ENCODE measurements around the gene TRMT61B.
A peak's percentile ranks its signal among the peaks of the same experiment; 100 is the strongest.

The TRMT61B gene

DNA sequence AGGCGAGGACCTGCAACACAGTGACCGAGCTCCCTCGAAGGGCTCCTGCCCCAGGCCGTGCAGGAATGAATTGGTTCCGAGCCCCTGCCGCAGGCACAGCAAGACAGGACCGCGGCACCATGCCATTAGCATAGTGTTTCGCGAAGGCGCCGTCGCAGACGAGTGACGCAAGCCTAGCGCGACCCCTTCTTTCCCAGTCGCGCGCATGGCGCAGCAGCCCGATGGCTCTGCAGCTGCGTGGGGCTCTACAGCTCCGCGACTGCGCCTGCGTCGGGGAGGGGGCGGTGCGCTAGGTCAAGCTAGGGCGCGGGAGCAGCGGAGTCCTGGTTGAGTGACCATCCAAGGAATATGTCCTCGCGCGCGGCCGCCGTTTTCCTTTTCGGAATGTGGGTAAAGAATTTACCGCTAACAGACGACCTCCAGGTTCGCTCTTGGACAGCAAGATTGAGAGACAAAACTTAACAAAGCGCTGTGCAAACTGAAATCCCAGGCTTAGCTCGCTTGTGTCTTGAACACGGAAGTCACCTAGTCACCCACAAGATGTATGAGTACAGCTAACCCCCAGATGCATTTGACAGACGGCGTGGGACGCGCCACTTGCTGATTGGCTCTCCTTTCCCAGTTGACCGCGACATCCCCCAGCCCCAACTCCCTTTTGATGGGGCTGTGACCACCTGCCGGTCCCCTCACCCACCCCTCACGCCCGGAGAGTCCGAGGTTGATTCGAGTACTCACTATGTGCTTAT, at the start of gene TRMT61B (continued):
- TF ChIP-seq, protein P1, sequence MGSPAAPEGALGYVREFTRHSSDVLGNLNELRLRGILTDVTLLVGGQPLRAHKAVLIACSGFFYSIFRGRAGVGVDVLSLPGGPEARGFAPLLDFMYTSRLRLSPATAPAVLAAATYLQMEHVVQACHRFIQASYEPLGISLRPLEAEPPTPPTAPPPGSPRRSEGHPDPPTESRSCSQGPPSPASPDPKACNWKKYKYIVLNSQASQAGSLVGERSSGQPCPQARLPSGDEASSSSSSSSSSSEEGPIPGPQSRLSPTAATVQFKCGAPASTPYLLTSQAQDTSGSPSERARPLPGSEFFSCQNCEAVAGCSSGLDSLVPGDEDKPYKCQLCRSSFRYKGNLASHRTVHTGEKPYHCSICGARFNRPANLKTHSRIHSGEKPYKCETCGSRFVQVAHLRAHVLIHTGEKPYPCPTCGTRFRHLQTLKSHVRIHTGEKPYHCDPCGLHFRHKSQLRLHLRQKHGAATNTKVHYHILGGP (tag by site-specific recombination; IDR thresholded peaks at IDR 0.05), result peak; percentile 74; the same call in 1 of the 2 replicates
- no peak for TF ChIP-seq ZNF391 (tag by site-specific recombination; IDR thresholded peaks at IDR 0.05; ENCODE audit: borderline replicate concordance, low read depth)
- TF ChIP-seq, protein P2, sequence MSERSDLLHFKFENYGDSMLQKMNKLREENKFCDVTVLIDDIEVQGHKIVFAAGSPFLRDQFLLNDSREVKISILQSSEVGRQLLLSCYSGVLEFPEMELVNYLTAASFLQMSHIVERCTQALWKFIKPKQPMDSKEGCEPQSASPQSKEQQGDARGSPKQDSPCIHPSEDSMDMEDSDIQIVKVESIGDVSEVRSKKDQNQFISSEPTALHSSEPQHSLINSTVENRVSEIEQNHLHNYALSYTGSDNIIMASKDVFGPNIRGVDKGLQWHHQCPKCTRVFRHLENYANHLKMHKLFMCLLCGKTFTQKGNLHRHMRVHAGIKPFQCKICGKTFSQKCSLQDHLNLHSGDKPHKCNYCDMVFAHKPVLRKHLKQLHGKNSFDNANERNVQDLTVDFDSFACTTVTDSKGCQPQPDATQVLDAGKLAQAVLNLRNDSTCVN (tag by site-specific recombination; optimal IDR thresholded peaks at IDR 0.05), result peak; percentile 95
- TF ChIP-seq, protein P3, sequence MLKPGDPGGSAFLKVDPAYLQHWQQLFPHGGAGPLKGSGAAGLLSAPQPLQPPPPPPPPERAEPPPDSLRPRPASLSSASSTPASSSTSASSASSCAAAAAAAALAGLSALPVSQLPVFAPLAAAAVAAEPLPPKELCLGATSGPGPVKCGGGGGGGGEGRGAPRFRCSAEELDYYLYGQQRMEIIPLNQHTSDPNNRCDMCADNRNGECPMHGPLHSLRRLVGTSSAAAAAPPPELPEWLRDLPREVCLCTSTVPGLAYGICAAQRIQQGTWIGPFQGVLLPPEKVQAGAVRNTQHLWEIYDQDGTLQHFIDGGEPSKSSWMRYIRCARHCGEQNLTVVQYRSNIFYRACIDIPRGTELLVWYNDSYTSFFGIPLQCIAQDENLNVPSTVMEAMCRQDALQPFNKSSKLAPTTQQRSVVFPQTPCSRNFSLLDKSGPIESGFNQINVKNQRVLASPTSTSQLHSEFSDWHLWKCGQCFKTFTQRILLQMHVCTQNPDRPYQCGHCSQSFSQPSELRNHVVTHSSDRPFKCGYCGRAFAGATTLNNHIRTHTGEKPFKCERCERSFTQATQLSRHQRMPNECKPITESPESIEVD (tag by site-specific recombination; IDR thresholded peaks at IDR 0.05), result no peak
- TF ChIP-seq ZNF292 (tag by site-specific recombination; IDR thresholded peaks at IDR 0.05; ENCODE audit: borderline replicate concordance, low read depth), result no peak
- no peak for TF ChIP-seq ZNF266 (tag by site-specific recombination; IDR thresholded peaks at IDR 0.05; ENCODE audit: low read depth)
- TF ChIP-seq GLIS2 (tag by site-specific recombination; IDR thresholded peaks at IDR 0.05), result no peak; the same call in 1 of the 2 replicates
- no peak for TF ChIP-seq ZNF664 (tag by site-specific recombination; IDR thresholded peaks at IDR 0.05)
- TF ChIP-seq ZNF157 (tag by site-specific recombination; IDR thresholded peaks at IDR 0.05), result no peak
- no peak for TF ChIP-seq ZNF138 (tag by site-specific recombination; IDR thresholded peaks at IDR 0.05; ENCODE audit: borderline replicate concordance)
- peak; percentile 52; the same call in 1 of the 2 replicates for TF ChIP-seq BCL11B (tag by site-specific recombination; IDR thresholded peaks at IDR 0.05; ENCODE audit: low read depth)
- no peak for TF ChIP-seq SETDB1 (IDR thresholded peaks at IDR 0.05; ENCODE audit: insufficient read length, low read length)
- TF ChIP-seq, protein P4, sequence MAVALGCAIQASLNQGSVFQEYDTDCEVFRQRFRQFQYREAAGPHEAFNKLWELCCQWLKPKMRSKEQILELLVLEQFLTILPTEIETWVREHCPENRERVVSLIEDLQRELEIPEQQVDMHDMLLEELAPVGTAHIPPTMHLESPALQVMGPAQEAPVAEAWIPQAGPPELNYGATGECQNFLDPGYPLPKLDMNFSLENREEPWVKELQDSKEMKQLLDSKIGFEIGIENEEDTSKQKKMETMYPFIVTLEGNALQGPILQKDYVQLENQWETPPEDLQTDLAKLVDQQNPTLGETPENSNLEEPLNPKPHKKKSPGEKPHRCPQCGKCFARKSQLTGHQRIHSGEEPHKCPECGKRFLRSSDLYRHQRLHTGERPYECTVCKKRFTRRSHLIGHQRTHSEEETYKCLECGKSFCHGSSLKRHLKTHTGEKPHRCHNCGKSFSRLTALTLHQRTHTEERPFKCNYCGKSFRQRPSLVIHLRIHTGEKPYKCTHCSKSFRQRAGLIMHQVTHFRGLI (tag by site-specific recombination; IDR thresholded peaks at IDR 0.05), result no peak
- TF ChIP-seq, protein P5, sequence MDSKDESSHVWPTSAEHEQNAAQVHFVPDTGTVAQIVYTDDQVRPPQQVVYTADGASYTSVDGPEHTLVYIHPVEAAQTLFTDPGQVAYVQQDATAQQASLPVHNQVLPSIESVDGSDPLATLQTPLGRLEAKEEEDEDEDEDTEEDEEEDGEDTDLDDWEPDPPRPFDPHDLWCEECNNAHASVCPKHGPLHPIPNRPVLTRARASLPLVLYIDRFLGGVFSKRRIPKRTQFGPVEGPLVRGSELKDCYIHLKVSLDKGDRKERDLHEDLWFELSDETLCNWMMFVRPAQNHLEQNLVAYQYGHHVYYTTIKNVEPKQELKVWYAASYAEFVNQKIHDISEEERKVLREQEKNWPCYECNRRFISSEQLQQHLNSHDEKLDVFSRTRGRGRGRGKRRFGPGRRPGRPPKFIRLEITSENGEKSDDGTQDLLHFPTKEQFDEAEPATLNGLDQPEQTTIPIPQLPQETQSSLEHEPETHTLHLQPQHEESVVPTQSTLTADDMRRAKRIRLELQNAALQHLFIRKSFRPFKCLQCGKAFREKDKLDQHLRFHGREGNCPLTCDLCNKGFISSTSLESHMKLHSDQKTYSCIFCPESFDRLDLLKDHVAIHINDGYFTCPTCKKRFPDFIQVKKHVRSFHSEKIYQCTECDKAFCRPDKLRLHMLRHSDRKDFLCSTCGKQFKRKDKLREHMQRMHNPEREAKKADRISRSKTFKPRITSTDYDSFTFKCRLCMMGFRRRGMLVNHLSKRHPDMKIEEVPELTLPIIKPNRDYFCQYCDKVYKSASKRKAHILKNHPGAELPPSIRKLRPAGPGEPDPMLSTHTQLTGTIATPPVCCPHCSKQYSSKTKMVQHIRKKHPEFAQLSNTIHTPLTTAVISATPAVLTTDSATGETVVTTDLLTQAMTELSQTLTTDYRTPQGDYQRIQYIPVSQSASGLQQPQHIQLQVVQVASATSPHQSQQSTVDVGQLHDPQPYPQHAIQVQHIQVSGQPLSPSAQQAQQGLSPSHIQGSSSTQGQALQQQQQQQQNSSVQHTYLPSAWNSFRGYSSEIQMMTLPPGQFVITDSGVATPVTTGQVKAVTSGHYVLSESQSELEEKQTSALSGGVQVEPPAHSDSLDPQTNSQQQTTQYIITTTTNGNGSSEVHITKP (tag by site-specific recombination; IDR thresholded peaks at IDR 0.05), result no peak; the same call in 1 of the 2 replicates
- 0 out of 2 replicates have a peak, but pooled peaks have one; percentile 41 for TF ChIP-seq ZNF610 (tag by site-specific recombination; IDR thresholded peaks at IDR 0.05; ENCODE audit: borderline replicate concordance)
- TF ChIP-seq OSR2 (tag by site-specific recombination; IDR thresholded peaks at IDR 0.05), result no peak
- peak; percentile 77 for TF ChIP-seq SP7 (tag by site-specific recombination; IDR thresholded peaks at IDR 0.05)
- TF ChIP-seq, protein P6, sequence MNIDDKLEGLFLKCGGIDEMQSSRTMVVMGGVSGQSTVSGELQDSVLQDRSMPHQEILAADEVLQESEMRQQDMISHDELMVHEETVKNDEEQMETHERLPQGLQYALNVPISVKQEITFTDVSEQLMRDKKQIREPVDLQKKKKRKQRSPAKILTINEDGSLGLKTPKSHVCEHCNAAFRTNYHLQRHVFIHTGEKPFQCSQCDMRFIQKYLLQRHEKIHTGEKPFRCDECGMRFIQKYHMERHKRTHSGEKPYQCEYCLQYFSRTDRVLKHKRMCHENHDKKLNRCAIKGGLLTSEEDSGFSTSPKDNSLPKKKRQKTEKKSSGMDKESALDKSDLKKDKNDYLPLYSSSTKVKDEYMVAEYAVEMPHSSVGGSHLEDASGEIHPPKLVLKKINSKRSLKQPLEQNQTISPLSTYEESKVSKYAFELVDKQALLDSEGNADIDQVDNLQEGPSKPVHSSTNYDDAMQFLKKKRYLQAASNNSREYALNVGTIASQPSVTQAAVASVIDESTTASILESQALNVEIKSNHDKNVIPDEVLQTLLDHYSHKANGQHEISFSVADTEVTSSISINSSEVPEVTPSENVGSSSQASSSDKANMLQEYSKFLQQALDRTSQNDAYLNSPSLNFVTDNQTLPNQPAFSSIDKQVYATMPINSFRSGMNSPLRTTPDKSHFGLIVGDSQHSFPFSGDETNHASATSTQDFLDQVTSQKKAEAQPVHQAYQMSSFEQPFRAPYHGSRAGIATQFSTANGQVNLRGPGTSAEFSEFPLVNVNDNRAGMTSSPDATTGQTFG (tag by site-specific recombination; IDR thresholded peaks at IDR 0.05; ENCODE audit: borderline replicate concordance), result no peak
- no peak for TF ChIP-seq ZNF221 (tag by site-specific recombination; IDR thresholded peaks at IDR 0.05; ENCODE audit: borderline replicate concordance)
- no peak for TF ChIP-seq ZNF416 (tag by site-specific recombination; IDR thresholded peaks at IDR 0.05)
- no peak for TF ChIP-seq RBAK (tag by site-specific recombination; IDR thresholded peaks at IDR 0.05)
- TF ChIP-seq ZNF112 (tag by site-specific recombination; IDR thresholded peaks at IDR 0.05), result no peak
- TF ChIP-seq HOXD13 (CRISPR knock-in tag; IDR thresholded peaks at IDR 0.05; ENCODE audit: borderline replicate concordance), result no peak
- TF ChIP-seq, protein P7, sequence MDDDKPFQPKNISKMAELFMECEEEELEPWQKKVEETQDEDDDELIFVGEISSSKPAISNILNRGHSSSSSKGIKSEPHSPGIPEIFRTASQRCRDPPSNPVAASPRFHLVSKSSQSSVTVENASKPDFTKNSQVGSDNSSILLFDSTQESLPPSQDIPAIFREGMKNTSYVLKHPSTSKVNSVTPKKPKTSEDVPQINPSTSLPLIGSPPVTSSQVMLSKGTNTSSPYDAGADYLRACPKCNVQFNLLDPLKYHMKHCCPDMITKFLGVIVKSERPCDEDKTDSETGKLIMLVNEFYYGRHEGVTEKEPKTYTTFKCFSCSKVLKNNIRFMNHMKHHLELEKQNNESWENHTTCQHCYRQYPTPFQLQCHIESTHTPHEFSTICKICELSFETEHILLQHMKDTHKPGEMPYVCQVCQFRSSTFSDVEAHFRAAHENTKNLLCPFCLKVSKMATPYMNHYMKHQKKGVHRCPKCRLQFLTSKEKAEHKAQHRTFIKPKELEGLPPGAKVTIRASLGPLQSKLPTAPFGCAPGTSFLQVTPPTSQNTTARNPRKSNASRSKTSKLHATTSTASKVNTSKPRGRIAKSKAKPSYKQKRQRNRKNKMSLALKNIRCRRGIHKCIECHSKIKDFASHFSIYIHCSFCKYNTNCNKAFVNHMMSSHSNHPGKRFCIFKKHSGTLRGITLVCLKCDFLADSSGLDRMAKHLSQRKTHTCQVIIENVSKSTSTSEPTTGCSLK (tag by site-specific recombination; IDR thresholded peaks at IDR 0.05), result no peak

Data from HEK293 (cell line).